H1 (cell line): ENCODE results near the gene COL25A1. TPM values are rescaled to one million over a fixed set of nuclear protein-coding genes. Genes with fewer than 3 reads are reported as not detected.

Source experiments
- BCL11A ChIP-seq, 2 experiments: IDR thresholded peaks; one replicate each; pipeline ENCODE4 v1.6.1; 2011; ENCODE audit warnings: low read depth in 2 of 2, low read length in 2 of 2, mild to moderate bottlenecking in 2 of 2
- SIX5 ChIP-seq: IDR thresholded peaks from 2 replicates; pipeline ENCODE4 v1.6.1; 2011; ENCODE audit warnings: mild to moderate bottlenecking, low read depth, low read length
- polyA plus RNA-seq, 7 experiments: library from polyadenylated mRNA; depleted of rRNA in 3 of 7; stranded (reverse) in 5 of 7; unstranded in 2 of 7; fragments of >200 nt in 5 of 7; fragments of 200-250 nt in 2 of 7; gene quantifications; 1 replicate in 5 of 7; 2 replicates in 1 of 7; 4 replicates in 1 of 7; pipeline versions ENCODE4 v1.2.1 to v1.2.3, GENCODE V29; 2011 to 2013; ENCODE audit warnings: missing spikeins in 2 of 7, mixed read lengths in 2 of 7
- total RNA-seq: library from RNA; stranded (reverse); fragmentation: NEBNext Ultra II Directional; extraction: Animal tissue kit (Norgen Biotek cat#: 25700); gene quantifications from 2 replicates; pipeline ENCODE4 v1.2.1, GENCODE V29; 2021

COL25A1 gene
- total and polyA plus RNA-seq, 2 of the 8 experiments (the other 6 are each of a cell fraction or from before 2014, with no cell fraction given), result 1.1 to 8.3 TPM

GRCh38 chr4:108840426-108840975 lies 462.0 kb downstream of the COL25A1 start (continued):
- no peak for TF ChIP-seq BCL11A (IDR thresholded peaks at IDR 0.05; ENCODE audit: low read depth in 2 of 2, low read length in 2 of 2)
- no peak for TF ChIP-seq SIX5
